Hepatocyte (in vitro differentiated cells): ENCODE measurements around the gene OR2H2. TPM values are rescaled to one million over a fixed set of nuclear protein-coding genes. Genes with fewer than 3 reads are reported as not detected.

ENCODE experiments used
- DNase-seq: peaks from one replicate; pipeline ENCODE4 v3.0.0-alpha.2; 2016; ENCODE audit warnings: low spot score
- H2AFZ ChIP-seq: fragments of 200-600 bp; sonication (generic); 2 replicates; pipeline ENCODE4 v1.6.0; 2016; ENCODE audit warnings: antibody characterized with exemption, mild to moderate bottlenecking
- H3K27ac ChIP-seq: fragments of 200-600 bp; sonication (generic); 2 replicates; pipeline ENCODE4 v1.5.1; 2016; ENCODE audit warnings: mild to moderate bottlenecking
- H3K27me3 ChIP-seq: fragments of 200-600 bp; sonication (generic); 2 replicates; pipeline ENCODE4 v1.6.1; 2016
- H3K36me3 ChIP-seq: fragments of 200-600 bp; sonication (generic); replicated peaks from 2 replicates; pipeline ENCODE4 v1.5.1; 2016; ENCODE audit warnings: low read depth; ENCODE audit not compliant: insufficient read depth
- H3K4me1 ChIP-seq: fragments of 200-600 bp; sonication (generic); 2 replicates; pipeline ENCODE4 v1.5.1; 2016; ENCODE audit warnings: mild to moderate bottlenecking, moderate library complexity; ENCODE audit not compliant: insufficient read depth
- H3K4me2 ChIP-seq: fragments of 200-600 bp; sonication (generic); 2 replicates; pipeline ENCODE4 v1.6.0; 2016
- H3K4me3 ChIP-seq: fragments of 200-600 bp; sonication (generic); 2 replicates; pipeline ENCODE4 v1.5.1; 2016; ENCODE audit warnings: mild to moderate bottlenecking
- H3K79me2 ChIP-seq: fragments of 200-600 bp; sonication (generic); 2 replicates; pipeline ENCODE4 v1.6.0; 2017; ENCODE audit warnings: mild to moderate bottlenecking
- H3K9me2 ChIP-seq: fragments of 200-600 bp; sonication (generic); replicated peaks from 2 replicates; pipeline ENCODE4 v1.6.0; 2017; ENCODE audit warnings: mild to moderate bottlenecking; ENCODE audit not compliant: insufficient read depth
- H3K9me3 ChIP-seq: fragments of 200-600 bp; sonication (generic); 2 replicates; pipeline ENCODE4 v1.5.1; 2016; ENCODE audit warnings: low read depth, mild to moderate bottlenecking
- H4K20me1 ChIP-seq: fragments of 200-600 bp; sonication (generic); 2 replicates; pipeline ENCODE4 v1.6.0; 2016; ENCODE audit warnings: mild to moderate bottlenecking; ENCODE audit not compliant: insufficient read depth, poor library complexity, severe bottlenecking
- EZH2 ChIP-seq: fragments of 200-600 bp; sonication (generic); IDR thresholded peaks from 2 replicates; pipeline ENCODE4 v1.6.1; 2016; ENCODE audit warnings: antibody characterized with exemption, mild to moderate bottlenecking, borderline replicate concordance
- EZH2phosphoT487 ChIP-seq: fragments of 200-600 bp; sonication (generic); IDR thresholded peaks from one replicate; pipeline ENCODE4 v1.6.1; 2018; ENCODE audit warnings: antibody characterized with exemption, mild to moderate bottlenecking, low read depth, moderate library complexity; ENCODE audit not compliant: unreplicated experiment, severe bottlenecking
- WGBS: methylation state at CpG from one replicate; pipeline ENCODE4 v1.1.6; 2016; ENCODE audit warnings: low lambda C conversion rate; ENCODE audit errors: missing lambda C conversion rate; 5-methylcytosine and 5-hydroxymethylcytosine counted together
- polyA plus RNA-seq: library from polyadenylated mRNA; unstranded; fragments of >200 nt; fragmentation: Nextera tagmentation; extraction: Ambion mirVana; gene quantifications from 2 replicates; pipeline ENCODE4 v1.2.1, GENCODE V29; 2016
- total RNA-seq: library from RNA; depleted of rRNA; stranded (reverse); fragments of >200 nt; gene quantifications from 2 replicates; pipeline ENCODE4 v1.2.3, GENCODE V29; 2014
- TF ChIP-seq, protein P1 (sequence below): fragments of 200-600 bp; sonication (generic); IDR thresholded peaks from 2 replicates; pipeline ENCODE4 v1.5.1; 2016; ENCODE audit warnings: antibody characterized with exemption, mild to moderate bottlenecking; ENCODE audit not compliant: poor library complexity

OR2H2 gene
- total and polyA plus RNA-seq, 2 experiments from 2014 or later: not detected

DNA sequence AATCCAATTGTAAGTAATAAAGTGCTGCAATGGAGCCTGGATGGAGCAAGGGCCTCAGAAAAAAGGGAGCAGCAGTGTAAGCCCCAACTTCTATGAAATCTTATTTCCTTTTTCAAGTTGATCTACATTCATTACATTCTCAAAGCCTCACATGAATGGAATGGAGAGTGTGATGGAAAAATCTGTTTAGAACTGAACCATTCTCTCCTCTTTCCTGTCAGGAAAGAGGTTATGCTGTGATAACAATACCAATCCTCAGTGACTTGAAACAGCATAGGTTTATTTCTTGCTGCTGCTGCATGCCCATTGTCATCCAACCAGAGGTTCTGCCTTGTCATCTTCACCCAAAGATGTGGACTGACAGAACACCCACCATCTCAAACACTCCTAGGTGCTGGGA lies 8.9 kb upstream of the OR2H2 start:
- H3K9me3 ChIP-seq: no peaks in the 10 kb centered on the region
- no peak overlapping the region for H2AFZ ChIP-seq
- no peaks in the 10 kb centered on the region for H3K9me2 ChIP-seq
- no peak overlapping the region for H3K4me3 ChIP-seq
- DNase-seq: no peak
- no peaks in the 10 kb centered on the region for H3K79me2 ChIP-seq
- TF ChIP-seq EZH2: no peak
- no peak for TF ChIP-seq EZH2phosphoT487
- TF ChIP-seq, protein P1, sequence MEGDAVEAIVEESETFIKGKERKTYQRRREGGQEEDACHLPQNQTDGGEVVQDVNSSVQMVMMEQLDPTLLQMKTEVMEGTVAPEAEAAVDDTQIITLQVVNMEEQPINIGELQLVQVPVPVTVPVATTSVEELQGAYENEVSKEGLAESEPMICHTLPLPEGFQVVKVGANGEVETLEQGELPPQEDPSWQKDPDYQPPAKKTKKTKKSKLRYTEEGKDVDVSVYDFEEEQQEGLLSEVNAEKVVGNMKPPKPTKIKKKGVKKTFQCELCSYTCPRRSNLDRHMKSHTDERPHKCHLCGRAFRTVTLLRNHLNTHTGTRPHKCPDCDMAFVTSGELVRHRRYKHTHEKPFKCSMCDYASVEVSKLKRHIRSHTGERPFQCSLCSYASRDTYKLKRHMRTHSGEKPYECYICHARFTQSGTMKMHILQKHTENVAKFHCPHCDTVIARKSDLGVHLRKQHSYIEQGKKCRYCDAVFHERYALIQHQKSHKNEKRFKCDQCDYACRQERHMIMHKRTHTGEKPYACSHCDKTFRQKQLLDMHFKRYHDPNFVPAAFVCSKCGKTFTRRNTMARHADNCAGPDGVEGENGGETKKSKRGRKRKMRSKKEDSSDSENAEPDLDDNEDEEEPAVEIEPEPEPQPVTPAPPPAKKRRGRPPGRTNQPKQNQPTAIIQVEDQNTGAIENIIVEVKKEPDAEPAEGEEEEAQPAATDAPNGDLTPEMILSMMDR: no peak
- H3K4me1 ChIP-seq: no peaks in the 10 kb centered on the region
- H4K20me1 ChIP-seq: no peaks in the 10 kb centered on the region
- peaks cover 5% of the 10 kb centered on the region for H3K27me3 ChIP-seq
- H3K4me2 ChIP-seq: no peak overlapping the region
- H3K36me3 ChIP-seq: no peaks in the 10 kb centered on the region
- H3K27ac ChIP-seq: no peak overlapping the region

DNA sequence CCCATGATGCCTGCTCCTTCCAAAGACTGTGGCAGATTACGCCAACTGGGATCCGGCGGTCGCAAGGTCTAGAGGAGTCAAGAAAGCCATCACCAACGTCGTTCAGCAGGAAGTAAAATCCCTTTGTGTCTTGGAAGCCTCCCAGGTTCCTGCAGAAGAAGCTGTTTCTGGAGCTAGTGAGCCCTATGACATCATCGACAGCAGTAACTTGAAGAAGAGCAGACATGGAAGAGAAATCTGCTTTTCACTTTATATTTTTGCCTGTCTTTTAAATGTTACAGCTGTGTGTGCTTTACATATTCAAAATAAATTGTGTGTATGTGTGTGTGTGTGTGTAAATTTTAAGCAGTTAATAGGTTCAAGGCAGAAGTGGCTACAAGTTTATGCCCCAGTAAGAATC lies 7.4 kb upstream of the OR2H2 start:
- Histone ChIP-seq H3K36me3 (no peaks in the 10 kb centered on the region), H3K9me2 (no peaks in the 10 kb centered on the region), H2AFZ (no peak overlapping the region), H3K4me2 (no peak overlapping the region), H3K27ac (no peak overlapping the region), H4K20me1 (no peaks in the 10 kb centered on the region), H3K27me3 (no peaks in the 10 kb centered on the region), H3K4me3 (no peak overlapping the region), H3K9me3 (no peaks in the 10 kb centered on the region), H3K79me2 (no peaks in the 10 kb centered on the region), H3K4me1 (no peaks in the 10 kb centered on the region)
- no peak for DNase-seq
- TF ChIP-seq EZH2: no peak
- no peak for TF ChIP-seq EZH2phosphoT487
- TF ChIP-seq, protein P1: no peak
- WGBS: 66% methylated on average over 7 of the region's 7 CpGs

DNA sequence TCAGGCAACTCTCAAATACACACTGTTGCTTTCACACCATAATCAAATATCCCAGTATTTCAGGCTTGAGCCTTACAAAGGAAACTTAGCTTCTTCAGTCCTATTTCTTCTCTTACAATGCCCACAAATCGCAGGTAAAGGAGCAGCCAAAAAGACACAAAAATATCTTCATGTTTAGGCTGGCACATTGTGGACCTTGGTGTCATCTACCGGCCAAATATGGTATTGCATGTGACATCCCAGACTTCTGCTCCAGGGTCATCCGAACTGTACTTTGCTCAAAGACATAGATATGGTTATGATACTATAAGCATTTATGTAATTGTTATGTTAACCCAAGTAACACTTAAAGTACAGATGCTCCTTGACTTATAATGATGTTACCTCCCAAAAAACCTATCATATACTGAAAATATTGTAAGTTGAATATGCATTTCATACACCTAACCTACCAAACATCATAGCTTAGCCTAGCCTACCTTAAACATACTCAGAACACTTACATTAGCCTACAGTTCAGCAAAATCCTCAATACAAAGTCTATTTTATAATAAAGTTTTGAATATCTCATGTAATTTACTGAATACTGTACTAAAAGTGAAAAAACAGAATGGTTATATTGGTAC lies 4.6 kb downstream of the OR2H2 start:
- Histone ChIP-seq H3K9me2 (no peaks in the 10 kb centered on the region), H3K4me2 (no peak overlapping the region), H3K4me1 (no peaks in the 10 kb centered on the region), H3K36me3 (no peaks in the 10 kb centered on the region), H4K20me1 (no peaks in the 10 kb centered on the region), H3K9me3 (no peaks in the 10 kb centered on the region), H3K79me2 (no peaks in the 10 kb centered on the region), H3K27me3 (no peaks in the 10 kb centered on the region), H3K27ac (no peak overlapping the region), H2AFZ (no peak overlapping the region), H3K4me3 (no peak overlapping the region)
- DNase-seq: peak; percentile 71
- 16% methylated on average over 3 of the region's 3 CpGs for WGBS
- no peak for TF ChIP-seq EZH2
- TF ChIP-seq, protein P1: peak; percentile 89
- no peak for TF ChIP-seq EZH2phosphoT487
